Mammary epithelial cell (primary cell): ENCODE measurements around the gene RTN4R.

Experiments
- CTCF ChIP-seq, 2 donors: IDR thresholded peaks in 1 of 2; conservative IDR thresholded peaks in 1 of 2; 2 replicates each; pipeline ENCODE4 v1.5.1; 2011 to 2012; ENCODE audit warnings: inconsistent platforms in 2 of 2, low read length in 2 of 2, mild to moderate bottlenecking in 2 of 2, control low read depth in 1 of 2, low read depth in 1 of 2; ENCODE audit not compliant: insufficient read depth in 1 of 2; ENCODE audit errors: extremely low read depth in 1 of 2
- EZH2 ChIP-seq: IDR thresholded peaks from 2 replicates; pipeline ENCODE4 v1.6.1; 2012; ENCODE audit warnings: low read length, inconsistent platforms, borderline replicate concordance

GRCh38 chr22:20258021-20258299 is 10.2 kb downstream of the RTN4R start:
- TF ChIP-seq CTCF (conservative IDR thresholded peaks at IDR 0.05 in 1 of 2, IDR thresholded peaks at IDR 0.05 in 1 of 2; ENCODE audit: extremely low read depth in 1 of 2, insufficient read depth in 1 of 2, low read depth in 1 of 2, low read length in 2 of 2): no peak
- TF ChIP-seq EZH2: no peak
